NCI-H345 treated with DMSO at 0.1 percent for 48 hours (cell line): ENCODE data around the gene PAX7.
"Not testable (repeated sequence)": the region's sequence is repeated elsewhere in the genome, so short reads cannot be mapped to it uniquely, and the experiment has no call there.

Experiments used
- DNase-seq: peaks from one replicate; lab custom pipeline; 2025; ENCODE audit not compliant: unreplicated experiment; lab: John Stamatoyannopoulos, UW

The PAX7 gene

GRCh38 chr1:18724801-18725200 is 94.2 kb downstream of the PAX7 start:
- no peak for DNase-seq

DNA sequence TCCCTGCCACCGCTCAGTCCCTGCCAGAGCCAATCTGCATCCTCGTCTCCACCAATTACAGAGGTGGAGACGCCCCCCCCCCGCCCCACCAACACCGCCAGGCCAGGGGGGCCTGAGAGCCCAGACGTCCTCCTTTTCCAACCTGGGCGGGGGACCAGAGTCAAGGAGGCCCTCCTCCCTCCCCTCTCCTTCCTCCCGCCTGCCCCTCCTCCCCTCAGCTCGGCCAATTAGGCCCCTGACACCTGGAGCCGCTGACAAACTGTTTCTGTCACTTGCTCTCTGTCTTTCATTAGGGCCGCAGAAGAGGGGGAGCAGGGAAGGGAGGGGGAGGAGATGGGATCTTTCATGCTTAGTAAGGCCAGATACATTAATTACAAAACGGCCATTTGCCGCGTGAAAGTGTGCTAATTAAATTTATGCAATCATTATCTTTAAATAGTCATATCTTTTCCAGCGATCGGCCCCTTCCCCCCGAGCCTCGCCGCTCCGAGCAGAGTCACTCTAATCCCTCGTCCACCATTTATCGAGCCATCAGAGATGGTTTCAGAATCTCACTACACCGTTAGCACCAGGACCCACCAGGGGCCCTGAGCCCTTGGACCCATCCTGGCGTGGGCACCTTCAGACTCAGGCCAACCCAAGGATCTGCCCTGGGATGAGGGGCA is 94.7 kb downstream of the PAX7 start:
- DNase-seq, result no peak

- DNase-seq, result no peak
These were observed 95.7 kb downstream of the PAX7 start for GRCh38 chr1:18726368-18726767.

- no peak for DNase-seq
These were observed 97.3 kb downstream of the PAX7 start for GRCh38 chr1:18727956-18728355.

DNA sequence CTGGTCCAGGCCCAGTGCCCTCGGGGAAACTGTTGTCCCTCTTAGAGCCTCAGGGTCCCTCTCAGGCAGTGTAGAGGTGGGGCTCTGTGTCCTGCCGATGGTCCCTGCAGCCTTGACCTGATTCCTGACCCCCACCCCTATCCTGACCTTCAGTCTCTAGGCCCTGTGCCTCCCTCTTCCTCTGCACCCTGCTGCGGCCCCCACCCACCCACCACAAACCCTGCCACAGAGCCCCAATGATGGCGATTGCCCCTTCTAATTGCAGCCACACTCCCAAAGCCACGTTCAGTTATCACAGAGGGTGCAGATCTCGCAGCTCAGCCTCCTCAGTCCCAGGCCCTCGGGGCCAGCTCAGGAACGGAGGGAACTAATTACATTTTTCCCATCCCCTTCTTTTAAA is 99.7 kb downstream of the PAX7 start:
- no peak for DNase-seq

- no peak for DNase-seq
These were observed 100.5 kb downstream of the PAX7 start for GRCh38 chr1:18731148-18731547.

- no peak for DNase-seq
These were observed 101.1 kb downstream of the PAX7 start for GRCh38 chr1:18731591-18732235.

GRCh38 chr1:18732686-18733085 is 102.0 kb downstream of the PAX7 start:
- no peak for DNase-seq

- no peak for DNase-seq
These were observed 103.4 kb downstream of the PAX7 start for GRCh38 chr1:18734001-18734400.

- no peak for DNase-seq
These were observed 104.0 kb downstream of the PAX7 start for GRCh38 chr1:18734461-18735223.

- DNase-seq, result no peak
These were observed 104.8 kb downstream of the PAX7 start for GRCh38 chr1:18735224-18735997.

- no peak for DNase-seq
These were observed 106.3 kb downstream of the PAX7 start for GRCh38 chr1:18736958-18737357.

DNA sequence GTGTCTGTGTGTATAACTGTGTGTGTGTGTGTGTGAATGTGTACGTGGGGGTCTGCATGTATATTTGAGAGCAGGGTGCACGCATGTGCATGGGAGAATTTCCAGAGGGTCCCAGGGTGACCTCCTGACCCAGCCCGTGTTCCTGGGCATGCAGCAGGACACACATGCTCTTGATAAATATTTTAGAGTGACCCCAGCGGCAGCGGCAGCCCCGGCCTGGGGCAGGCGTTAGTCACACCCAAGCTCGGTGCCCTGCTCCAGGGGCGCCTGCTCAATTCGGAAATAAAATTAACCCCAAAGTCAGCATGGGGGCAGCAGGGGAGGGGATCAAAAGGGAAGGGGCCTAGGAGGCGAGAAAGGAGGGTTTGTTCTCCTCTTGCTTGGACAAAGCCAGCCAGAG is 107.5 kb downstream of the PAX7 start:
- no peak for DNase-seq

GRCh38 chr1:18738617-18739016 is 108.0 kb downstream of the PAX7 start:
- DNase-seq, result no peak

GRCh38 chr1:18739408-18739807 is 108.8 kb downstream of the PAX7 start:
- no peak for DNase-seq

DNA sequence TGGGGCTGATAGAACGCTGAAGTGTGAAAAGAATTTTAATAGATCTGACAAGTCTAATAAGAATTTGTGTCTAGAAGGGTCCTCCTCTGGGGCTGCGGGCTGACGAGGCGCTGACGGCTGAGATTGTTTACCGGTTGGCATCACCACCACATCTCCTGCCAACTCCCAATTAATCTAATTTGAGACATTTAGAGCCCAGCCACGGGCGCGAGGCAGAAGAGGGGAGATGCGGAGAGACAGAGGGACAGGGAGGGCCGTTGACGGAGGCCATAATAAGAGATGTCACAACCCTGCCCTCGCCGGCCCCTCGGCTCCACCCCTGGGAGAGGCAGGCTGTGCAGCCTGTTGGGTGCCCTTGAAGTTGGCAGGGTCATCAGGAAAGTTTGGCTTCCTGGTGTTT is 109.3 kb downstream of the PAX7 start:
- DNase-seq, result no peak

DNA sequence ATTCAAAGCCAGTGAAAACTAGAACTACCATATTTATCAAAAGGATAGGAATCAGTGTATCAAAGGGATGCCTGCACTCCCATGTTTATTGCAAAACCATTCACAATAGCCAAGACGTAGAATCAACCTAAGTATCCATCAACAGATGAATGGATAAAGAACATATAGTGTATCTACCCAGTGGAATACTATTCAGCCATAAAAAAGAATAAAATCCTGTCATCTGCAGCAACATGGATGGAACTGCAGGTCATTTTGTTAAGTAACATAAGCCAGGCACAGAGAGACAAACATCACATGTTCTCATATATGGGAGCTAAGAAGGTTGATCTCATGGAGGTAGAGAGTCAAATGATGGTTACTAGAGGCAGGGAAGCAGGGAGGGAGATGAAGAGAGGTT is 110.0 kb downstream of the PAX7 start:
- no peak for DNase-seq

GRCh38 chr1:18743233-18743632 is 112.6 kb downstream of the PAX7 start:
- DNase-seq, result no peak

DNA sequence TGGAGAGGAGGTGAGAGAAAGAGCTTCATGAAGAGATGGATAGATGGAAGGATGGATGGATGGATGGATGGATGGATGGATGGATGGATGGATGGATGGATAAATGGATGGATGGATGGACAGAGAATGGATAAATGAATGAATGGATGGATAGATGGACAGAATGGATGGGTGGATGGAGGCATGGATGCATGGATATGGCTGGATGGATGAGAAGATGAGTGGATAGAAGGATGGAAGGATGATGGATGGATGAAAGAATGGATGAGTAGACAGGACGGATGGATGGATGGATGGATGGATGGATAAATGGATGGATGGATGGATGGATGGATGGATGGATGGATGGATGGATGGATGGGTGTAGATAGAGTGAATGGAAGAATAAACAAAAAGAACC is 113.7 kb downstream of the PAX7 start:
- not testable (repeated sequence) for DNase-seq

DNA sequence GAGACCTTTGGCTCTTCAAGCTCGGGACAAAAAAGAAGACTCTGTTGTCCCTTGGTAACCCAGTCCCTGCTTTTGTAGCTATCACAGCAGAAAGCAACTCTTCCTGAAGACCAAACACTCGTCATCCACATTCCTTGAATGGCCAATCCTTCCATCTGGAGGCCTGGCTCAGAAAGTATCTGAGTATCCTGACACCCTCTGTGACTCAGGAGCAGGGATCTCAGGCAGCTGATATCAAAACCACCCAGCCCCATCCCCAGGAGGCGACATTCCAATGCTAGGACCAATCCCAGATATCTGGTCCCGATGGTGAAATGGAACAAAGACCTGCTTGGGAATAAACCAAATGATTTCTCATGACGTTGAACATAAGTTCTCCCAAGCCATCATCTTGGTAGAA is 116.3 kb downstream of the PAX7 start:
- DNase-seq, result no peak

DNA sequence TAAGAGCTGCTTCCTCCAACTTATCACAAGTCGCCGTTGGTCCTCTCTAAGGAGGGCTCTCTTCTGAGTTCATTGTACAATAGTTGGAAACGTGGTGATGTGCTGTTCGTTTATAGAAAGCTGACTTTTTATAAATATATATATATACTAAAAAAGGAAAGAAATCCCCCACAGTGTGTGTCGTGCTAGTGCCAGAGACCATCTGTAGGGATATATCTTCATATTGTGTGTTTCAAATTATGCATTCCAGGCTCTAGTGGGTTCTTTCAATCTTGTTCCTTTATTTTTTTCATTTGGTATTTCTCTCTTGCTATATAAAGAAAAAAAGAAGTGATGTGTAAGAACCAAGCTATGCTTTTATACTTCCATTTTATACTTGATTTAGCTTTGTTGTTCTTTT is 117.0 kb downstream of the PAX7 start:
- DNase-seq, result no peak

- no peak for DNase-seq
These were observed 117.8 kb downstream of the PAX7 start for GRCh38 chr1:18748435-18748834.
